HepG2 (cell line): ENCODE data around the gene STAP1. TPM values are rescaled to one million over a fixed set of nuclear protein-coding genes. Genes with fewer than 3 reads are reported as not detected.

ENCODE experiments used
- CENPBD1 ChIP-seq: sonication (generic); formaldehyde crosslinking; IDR thresholded peaks from 2 replicates; pipeline ENCODE4 v1.8.0; 2022; ENCODE audit warnings: missing genetic modification reagents, low read depth, mild to moderate bottlenecking, borderline replicate concordance
- DMAP1 ChIP-seq: IDR thresholded peaks from 2 replicates; pipeline ENCODE4 v1.6.1; 2016
- KAT7 ChIP-seq: IDR thresholded peaks from 2 replicates; pipeline ENCODE4 v1.6.1; 2018; ENCODE audit warnings: borderline replicate concordance, missing compliant biosample characterization
- KIAA2018 ChIP-seq: sonication (generic); formaldehyde crosslinking; IDR thresholded peaks from 2 replicates; pipeline ENCODE4 v1.5.0; 2020; ENCODE audit warnings: mild to moderate bottlenecking, missing genetic modification reagents, borderline replicate concordance
- MXI1 ChIP-seq: IDR thresholded peaks from 3 replicates; pipeline ENCODE4 v1.6.1; 2012; ENCODE audit warnings: low read depth, low read length, inconsistent platforms, borderline replicate concordance
- RBM39 ChIP-seq: fragments of 200-400 bp; formaldehyde crosslinking; IDR thresholded peaks from one replicate; pipeline ENCODE4 v1.6.1; 2018; ENCODE audit warnings: antibody characterized with exemption, mild to moderate bottlenecking, low read depth, low read length; ENCODE audit not compliant: poor library complexity, severe bottlenecking
- SMYD3 ChIP-seq: sonication (generic); formaldehyde crosslinking; IDR thresholded peaks from 2 replicates; pipeline ENCODE4 v1.8.1; 2023; ENCODE audit warnings: mild to moderate bottlenecking, missing genetic modification reagents
- THAP9 ChIP-seq: sonication (generic); formaldehyde crosslinking; IDR thresholded peaks from 2 replicates; pipeline ENCODE4; 2020; ENCODE audit warnings: missing genetic modification reagents, mild to moderate bottlenecking, borderline replicate concordance
- ZNF263 ChIP-seq: sonication (generic); formaldehyde crosslinking; IDR thresholded peaks from 2 replicates; pipeline ENCODE4 v1.4.0; 2020; ENCODE audit warnings: missing genetic modification reagents
- ZNF296 ChIP-seq: sonication (generic); formaldehyde crosslinking; conservative IDR thresholded peaks from 2 replicates; pipeline ENCODE4 v1.5.0; 2020; ENCODE audit warnings: mild to moderate bottlenecking, missing genetic modification reagents
- ZNF34 ChIP-seq: sonication (generic); formaldehyde crosslinking; IDR thresholded peaks from 2 replicates; pipeline ENCODE4 v1.4.0; 2020; ENCODE audit warnings: mild to moderate bottlenecking, missing genetic modification reagents, borderline replicate concordance
- ZNF558 ChIP-seq: sonication (generic); formaldehyde crosslinking; IDR thresholded peaks from 2 replicates; pipeline ENCODE4 v1.9.0; 2022; ENCODE audit warnings: mild to moderate bottlenecking, missing genetic modification reagents, borderline replicate concordance
- ZNF562 ChIP-seq: sonication (generic); formaldehyde crosslinking; IDR thresholded peaks from 2 replicates; pipeline ENCODE4 v1.8.0; 2022; ENCODE audit warnings: missing genetic modification reagents, borderline replicate concordance
- ZNF589 ChIP-seq: sonication (generic); formaldehyde crosslinking; conservative IDR thresholded peaks from 2 replicates; pipeline ENCODE4 v1.8.0; 2022; ENCODE audit warnings: mild to moderate bottlenecking, moderate library complexity, missing genetic modification reagents
- ZNF615 ChIP-seq: sonication (generic); formaldehyde crosslinking; IDR thresholded peaks from 2 replicates; pipeline ENCODE4 v1.5.0; 2020; ENCODE audit warnings: mild to moderate bottlenecking, missing genetic modification reagents, borderline replicate concordance
- ZNF737 ChIP-seq: sonication (generic); formaldehyde crosslinking; IDR thresholded peaks from 2 replicates; pipeline ENCODE4 v1.5.0; 2020; ENCODE audit warnings: missing genetic modification reagents, mild to moderate bottlenecking, borderline replicate concordance
- ZNF792 ChIP-seq: IDR thresholded peaks from 2 replicates; pipeline ENCODE4 v1.6.1; 2016
- ZNF83 ChIP-seq: sonication (generic); formaldehyde crosslinking; IDR thresholded peaks from 2 replicates; pipeline ENCODE4 v1.4.0; 2020; ENCODE audit warnings: missing genetic modification reagents, mild to moderate bottlenecking, borderline replicate concordance
- polyA plus RNA-seq, 8 experiments: library from polyadenylated mRNA; depleted of rRNA in 3 of 8; stranded (reverse) in 7 of 8; unstranded in 1 of 8; fragments of >200 nt; fragmentation: Illumina TruSeq in 4 of 8; extraction: Trizol in 4 of 8; gene quantifications; 2 replicates each; pipeline versions ENCODE4 v1.2.1 to v1.2.3, GENCODE V29; 2011 to 2016; ENCODE audit warnings: low read depth in 4 of 8, missing spikeins in 1 of 8, mixed read lengths in 1 of 8; ENCODE audit not compliant: insufficient read depth in 1 of 8
- total RNA-seq, 5 experiments: library from RNA; depleted of rRNA; stranded (reverse); fragments of >200 nt; fragmentation: Illumina TruSeq; extraction: Trizol; gene quantifications; 2 replicates each; pipeline ENCODE4 v1.2.3, GENCODE V29; 2016; ENCODE audit warnings: low read depth in 1 of 5

STAP1 gene
- total and polyA plus RNA-seq, 2 of the 13 experiments (the other 11 are each of a cell fraction or from before 2014, with no cell fraction given), result not detected

- TF ChIP-seq THAP9 (CRISPR knock-in tag) (peak; percentile 82; the same call in 1 of the 2 replicates), ZNF792 (CRISPR knock-in tag) (0 out of 2 replicates have a peak, but pooled peaks have one; percentile 43), ZNF737 (CRISPR knock-in tag) (no peak), ZNF589 (CRISPR knock-in tag) (no peak), KAT7 (CRISPR knock-in tag) (peak; percentile 94), ZNF296 (no peak), ZNF615 (CRISPR knock-in tag) (no peak), ZNF562 (CRISPR knock-in tag) (no peak), DMAP1 (CRISPR knock-in tag) (peak; percentile 89; the same call in 1 of the 2 replicates), ZNF263 (no peak), CENPBD1 (no peak), MXI1 (peak; percentile 64; the same call in 1 of the 3 replicates), RBM39 (peak; percentile 90), ZNF34 (no peak), ZNF558 (CRISPR knock-in tag) (peak; percentile 56; the same call in 1 of the 2 replicates), KIAA2018 (no peak), ZNF83 (CRISPR knock-in tag) (no peak), SMYD3 (CRISPR knock-in tag) (no peak)
Measured at GRCh38 chr4:67545199-67546003, 13.1 kb upstream of the STAP1 start, which contains the start of gene CENPC (continued).
